Immature natural killer cell (primary cell): ENCODE results near the gene MACF1. TPM values are rescaled to one million over a fixed set of nuclear protein-coding genes. Genes with fewer than 3 reads are reported as not detected.

ENCODE experiments used
- DNase-seq, 3 donors: peaks; one replicate each; pipeline ENCODE4 v3.0.0; 2022; ENCODE audit warnings: mixed read lengths in 1 of 3
- H3K27ac Mint-ChIP-seq, 6 donors: one replicate each; pipeline ENCODE4 v1.8.0; 2020; ENCODE audit warnings: mixed read lengths in 6 of 6, mild to moderate bottlenecking in 5 of 6, inconsistent platforms in 4 of 6, moderate library complexity in 3 of 6
- H3K27me3 Mint-ChIP-seq, 3 donors: one replicate each; pipeline ENCODE4 v1.8.0; 2020 to 2021; ENCODE audit warnings: low read depth in 3 of 3, mild to moderate bottlenecking in 3 of 3, mixed read lengths in 3 of 3, moderate library complexity in 3 of 3, inconsistent platforms in 1 of 3
- H3K36me3 Mint-ChIP-seq, 3 donors: one replicate each; pipeline ENCODE4 v1.8.0; 2020; ENCODE audit warnings: mixed read lengths in 3 of 3, inconsistent platforms in 2 of 3, mild to moderate bottlenecking in 2 of 3
- H3K4me1 Mint-ChIP-seq, 2 donors: one replicate each; pipeline ENCODE4 v1.8.0; 2020; ENCODE audit warnings: inconsistent platforms in 2 of 2, mild to moderate bottlenecking in 2 of 2, mixed read lengths in 2 of 2, moderate library complexity in 1 of 2
- H3K4me3 Mint-ChIP-seq, 5 donors: one replicate each; pipeline ENCODE4 v1.8.0; 2020; ENCODE audit warnings: mild to moderate bottlenecking in 5 of 5, mixed read lengths in 5 of 5, inconsistent platforms in 3 of 5, moderate library complexity in 3 of 5
- H3K9me3 Mint-ChIP-seq, 6 donors: one replicate each; pipeline ENCODE4 v1.8.0; 2020; ENCODE audit warnings: mild to moderate bottlenecking in 6 of 6, mixed read lengths in 6 of 6, inconsistent platforms in 4 of 6, moderate library complexity in 3 of 6
- polyA plus RNA-seq, 3 donors: library from polyadenylated mRNA; unstranded; fragments of 300-500 nt; fragmentation: Illumina TruSeq; gene quantifications; one replicate each; pipeline ENCODE4 v1.2.3, GENCODE V29; 2021

The MACF1 gene
- polyA plus RNA-seq, 3 donors from 2014 or later, result 12.7 to 152 (median 12.9) TPM

GRCh38 chr1:39230261-39231190 is 26.0 kb downstream of the MACF1 start:
- H3K4me1 Mint-ChIP-seq, result peaks cover 63 to 69% of the 10 kb centered on the region in 2 donors
- no peaks in the 10 kb centered on the region for H3K9me3 Mint-ChIP-seq
- peaks cover 6 to 11% (median 8%) of the 10 kb centered on the region in 3 donors for H3K36me3 Mint-ChIP-seq
- peak overlapping the region; percentile 80 to 88 (median 83) for H3K27ac Mint-ChIP-seq
- DNase-seq, result peak in 1 of 3 donors; percentile 11
- H3K4me3 Mint-ChIP-seq, result peak overlapping the region; percentile 33 to 63 (median 48)
- H3K27me3 Mint-ChIP-seq, result peaks cover 0 to 6% (median 0%) of the 10 kb centered on the region in 3 donors

GRCh38 chr1:39236971-39237370 is 32.5 kb downstream of the MACF1 start:
- Mint-ChIP-seq H3K27me3 (peaks cover 0 to 2% (median 0%) of the 10 kb centered on the region in 3 donors), H3K4me3 (no peak overlapping the region), H3K9me3 (no peaks in the 10 kb centered on the region), H3K4me1 (peaks cover 56 to 68% of the 10 kb centered on the region in 2 donors), H3K36me3 (peaks cover 10 to 17% (median 14%) of the 10 kb centered on the region in 3 donors), H3K27ac (peak overlapping the region; percentile 19 to 87 (median 75))
- no peak for DNase-seq

- H3K27me3 Mint-ChIP-seq, result no peaks in the 10 kb centered on the region
- H3K4me1 Mint-ChIP-seq, result peaks cover 57 to 70% of the 10 kb centered on the region in 2 donors
- H3K9me3 Mint-ChIP-seq, result no peaks in the 10 kb centered on the region
- DNase-seq, result no peak
- H3K4me3 Mint-ChIP-seq, result no peak overlapping the region
- peak overlapping the region; percentile 52 to 80 (median 72) for H3K27ac Mint-ChIP-seq
- peaks cover 6 to 11% (median 9%) of the 10 kb centered on the region in 3 donors for H3K36me3 Mint-ChIP-seq
Measured at GRCh38 chr1:39238476-39238875, 34.0 kb downstream of the MACF1 start.

- peak overlapping the region in 1 of 5 donors; percentile 23 for H3K4me3 Mint-ChIP-seq
- H3K4me1 Mint-ChIP-seq, result peaks cover 61 to 75% of the 10 kb centered on the region in 2 donors
- H3K36me3 Mint-ChIP-seq, result peaks cover 6 to 11% (median 9%) of the 10 kb centered on the region in 3 donors
- peak overlapping the region; percentile 56 to 80 (median 66) for H3K27ac Mint-ChIP-seq
- no peaks in the 10 kb centered on the region for H3K27me3 Mint-ChIP-seq
- no peaks in the 10 kb centered on the region for H3K9me3 Mint-ChIP-seq
- DNase-seq, result no peak
Measured at GRCh38 chr1:39239968-39240367, 35.5 kb downstream of the MACF1 start.

- H3K4me1 Mint-ChIP-seq, result peaks cover 51 to 64% of the 10 kb centered on the region in 2 donors
Measured at GRCh38 chr1:39243302-39243701, 38.8 kb downstream of the MACF1 start.

GRCh38 chr1:39250460-39251240 is 46.2 kb downstream of the MACF1 start:
- Mint-ChIP-seq H3K4me1 (peaks cover 41 to 68% of the 10 kb centered on the region in 2 donors), H3K27ac (peak overlapping the region in 3 of 6 donors; percentile 57 to 58 (median 57)), H3K27me3 (no peaks in the 10 kb centered on the region), H3K36me3 (peaks cover 4 to 11% (median 9%) of the 10 kb centered on the region in 3 donors), H3K9me3 (no peaks in the 10 kb centered on the region), H3K4me3 (no peak overlapping the region)
- DNase-seq, result no peak

More at GRCh38 chr1:39243302-39243701, 38.8 kb downstream of the MACF1 start:
- no peaks in the 10 kb centered on the region for H3K27me3 Mint-ChIP-seq
- no peak overlapping the region for H3K4me3 Mint-ChIP-seq
- peak overlapping the region; percentile 11 to 70 (median 66) for H3K27ac Mint-ChIP-seq
- no peaks in the 10 kb centered on the region for H3K9me3 Mint-ChIP-seq
- no peak for DNase-seq
- H3K36me3 Mint-ChIP-seq, result peaks cover 0 to 4% (median 0%) of the 10 kb centered on the region in 3 donors

GRCh38 chr1:39255222-39255621 is 50.7 kb downstream of the MACF1 start:
- DNase-seq, result no peak
- Mint-ChIP-seq H3K36me3 (peaks cover 0 to 25% (median 18%) of the 10 kb centered on the region in 3 donors), H3K4me3 (no peak overlapping the region), H3K27ac (no peak overlapping the region), H3K27me3 (no peaks in the 10 kb centered on the region), H3K4me1 (peaks cover 29 to 46% of the 10 kb centered on the region in 2 donors), H3K9me3 (no peaks in the 10 kb centered on the region)

GRCh38 chr1:39258146-39258924 is 53.8 kb downstream of the MACF1 start:
- H3K4me3 Mint-ChIP-seq, result no peak overlapping the region
- H3K27me3 Mint-ChIP-seq, result no peaks in the 10 kb centered on the region
- H3K36me3 Mint-ChIP-seq, result peaks cover 0 to 17% (median 9%) of the 10 kb centered on the region in 3 donors
- H3K27ac Mint-ChIP-seq, result peak overlapping the region; percentile 23 to 79 (median 72)
- DNase-seq, result peak; percentile 47 to 60 (median 54)
- H3K4me1 Mint-ChIP-seq, result peaks cover 37 to 47% of the 10 kb centered on the region in 2 donors
- H3K9me3 Mint-ChIP-seq, result no peaks in the 10 kb centered on the region

- H3K36me3 Mint-ChIP-seq, result peaks cover 0 to 17% (median 9%) of the 10 kb centered on the region in 3 donors
- no peak overlapping the region for H3K4me3 Mint-ChIP-seq
- no peaks in the 10 kb centered on the region for H3K9me3 Mint-ChIP-seq
- no peaks in the 10 kb centered on the region for H3K27me3 Mint-ChIP-seq
- peak overlapping the region; percentile 23 to 79 (median 65) for H3K27ac Mint-ChIP-seq
- H3K4me1 Mint-ChIP-seq, result peaks cover 37 to 52% of the 10 kb centered on the region in 2 donors
- DNase-seq, result no peak
Measured at GRCh38 chr1:39258925-39259244, 54.4 kb downstream of the MACF1 start.

GRCh38 chr1:39261712-39262221 is 57.3 kb downstream of the MACF1 start:
- H3K27ac Mint-ChIP-seq, result peak overlapping the region; percentile 45 to 91 (median 83)
- peak in 1 of 3 donors; percentile 11 for DNase-seq
- no peaks in the 10 kb centered on the region for H3K9me3 Mint-ChIP-seq
- H3K27me3 Mint-ChIP-seq, result no peaks in the 10 kb centered on the region
- H3K4me3 Mint-ChIP-seq, result peak overlapping the region; percentile 40 to 73 (median 63)
- H3K36me3 Mint-ChIP-seq, result peaks cover 0 to 17% (median 9%) of the 10 kb centered on the region in 3 donors
- peaks cover 60 to 78% of the 10 kb centered on the region in 2 donors for H3K4me1 Mint-ChIP-seq

- H3K4me1 Mint-ChIP-seq, result peaks cover 65 to 86% of the 10 kb centered on the region in 2 donors
- peak overlapping the region in 2 of 5 donors; percentile 5 to 7 for H3K4me3 Mint-ChIP-seq
- peaks cover 0 to 12% (median 6%) of the 10 kb centered on the region in 3 donors for H3K36me3 Mint-ChIP-seq
Measured at GRCh38 chr1:39262802-39263201, 58.3 kb downstream of the MACF1 start.

GRCh38 chr1:39266269-39266668 is 61.8 kb downstream of the MACF1 start:
- H3K36me3 Mint-ChIP-seq, result peaks cover 0 to 4% (median 0%) of the 10 kb centered on the region in 3 donors
- H3K27ac Mint-ChIP-seq, result peak overlapping the region; percentile 5 to 82 (median 53)
- no peaks in the 10 kb centered on the region for H3K27me3 Mint-ChIP-seq
- H3K4me3 Mint-ChIP-seq, result no peak overlapping the region
- H3K9me3 Mint-ChIP-seq, result no peaks in the 10 kb centered on the region
- no peak for DNase-seq
- peaks cover 85 to 95% of the 10 kb centered on the region in 2 donors for H3K4me1 Mint-ChIP-seq

More at GRCh38 chr1:39262802-39263201, 58.3 kb downstream of the MACF1 start:
- Mint-ChIP-seq H3K27me3 (no peaks in the 10 kb centered on the region), H3K27ac (peak overlapping the region; percentile 56 to 80 (median 70)), H3K9me3 (no peaks in the 10 kb centered on the region)
- no peak for DNase-seq

GRCh38 chr1:39266792-39267191 is 62.3 kb downstream of the MACF1 start:
- H3K9me3 Mint-ChIP-seq, result no peaks in the 10 kb centered on the region
- H3K27ac Mint-ChIP-seq, result peak overlapping the region in 3 of 6 donors; percentile 20 to 50 (median 33)
- peaks cover 85 to 95% of the 10 kb centered on the region in 2 donors for H3K4me1 Mint-ChIP-seq
- no peak overlapping the region for H3K4me3 Mint-ChIP-seq
- no peaks in the 10 kb centered on the region for H3K27me3 Mint-ChIP-seq
- peaks cover 0 to 4% (median 0%) of the 10 kb centered on the region in 3 donors for H3K36me3 Mint-ChIP-seq
- DNase-seq, result no peak
